ENCODE data around the gene TSPAN5. TPM values are rescaled to one million over a fixed set of nuclear protein-coding genes. Genes with fewer than 3 reads are reported as not detected.

The TSPAN5 gene
- total RNA-seq, 1 experiment from 2014 or later = 18.5 TPM

DNA sequence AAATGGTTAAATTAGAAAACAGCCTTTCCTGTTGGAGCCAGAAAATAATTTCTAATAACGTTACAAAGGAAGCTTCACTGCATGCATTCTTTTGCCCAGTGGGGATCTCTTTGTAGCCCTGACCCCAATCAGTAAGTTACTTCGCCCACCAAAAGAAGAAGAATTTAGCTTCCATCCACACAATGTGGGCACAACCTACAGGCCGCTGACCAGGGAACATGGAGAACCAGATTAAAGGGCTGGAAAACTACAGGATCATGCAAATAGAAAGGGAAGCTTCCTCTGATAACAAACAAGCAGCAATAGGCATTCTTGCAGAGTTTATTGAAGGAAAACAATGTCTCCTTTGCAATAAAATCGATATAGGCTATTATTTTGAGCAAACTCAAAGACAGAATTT lies 21.3 kb upstream of the TSPAN5 start:
- TF ChIP-seq, protein P1, sequence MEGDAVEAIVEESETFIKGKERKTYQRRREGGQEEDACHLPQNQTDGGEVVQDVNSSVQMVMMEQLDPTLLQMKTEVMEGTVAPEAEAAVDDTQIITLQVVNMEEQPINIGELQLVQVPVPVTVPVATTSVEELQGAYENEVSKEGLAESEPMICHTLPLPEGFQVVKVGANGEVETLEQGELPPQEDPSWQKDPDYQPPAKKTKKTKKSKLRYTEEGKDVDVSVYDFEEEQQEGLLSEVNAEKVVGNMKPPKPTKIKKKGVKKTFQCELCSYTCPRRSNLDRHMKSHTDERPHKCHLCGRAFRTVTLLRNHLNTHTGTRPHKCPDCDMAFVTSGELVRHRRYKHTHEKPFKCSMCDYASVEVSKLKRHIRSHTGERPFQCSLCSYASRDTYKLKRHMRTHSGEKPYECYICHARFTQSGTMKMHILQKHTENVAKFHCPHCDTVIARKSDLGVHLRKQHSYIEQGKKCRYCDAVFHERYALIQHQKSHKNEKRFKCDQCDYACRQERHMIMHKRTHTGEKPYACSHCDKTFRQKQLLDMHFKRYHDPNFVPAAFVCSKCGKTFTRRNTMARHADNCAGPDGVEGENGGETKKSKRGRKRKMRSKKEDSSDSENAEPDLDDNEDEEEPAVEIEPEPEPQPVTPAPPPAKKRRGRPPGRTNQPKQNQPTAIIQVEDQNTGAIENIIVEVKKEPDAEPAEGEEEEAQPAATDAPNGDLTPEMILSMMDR (IDR thresholded peaks at IDR 0.05; ENCODE audit: unreplicated experiment) = no peak
- no peak overlapping the region for H3K4me3 Mint-ChIP-seq (ENCODE audit: unreplicated experiment)
- POLR2A ChIA-PET = interaction anchor here (1.0 kb wide), 1 partner anchor 22 kb away, joined by 3 read pairs; the partner anchor contains the start of gene TSPAN5
- peaks cover under 1% of the 10 kb centered on the region for H3K27me3 Mint-ChIP-seq (ENCODE audit: insufficient read depth, unreplicated experiment)
- no peaks in the 10 kb centered on the region for H3K4me1 Mint-ChIP-seq (ENCODE audit: insufficient read depth, unreplicated experiment)
- H3K36me3 Mint-ChIP-seq (ENCODE audit: insufficient read depth, unreplicated experiment) = no peaks in the 10 kb centered on the region
- BruUV-seq (replicated peaks) = no TSS peak
- CTCF ChIA-PET = no interaction called here
- H3K27ac Mint-ChIP-seq (ENCODE audit: low read depth, unreplicated experiment) = no peak overlapping the region
- no peaks in the 10 kb centered on the region for H3K9me3 Mint-ChIP-seq (ENCODE audit: unreplicated experiment)
- intact Hi-C loops (cut with micrococcal nuclease) = no loop called here
- DNase-seq (ENCODE audit: unreplicated experiment) = no peak

DNA sequence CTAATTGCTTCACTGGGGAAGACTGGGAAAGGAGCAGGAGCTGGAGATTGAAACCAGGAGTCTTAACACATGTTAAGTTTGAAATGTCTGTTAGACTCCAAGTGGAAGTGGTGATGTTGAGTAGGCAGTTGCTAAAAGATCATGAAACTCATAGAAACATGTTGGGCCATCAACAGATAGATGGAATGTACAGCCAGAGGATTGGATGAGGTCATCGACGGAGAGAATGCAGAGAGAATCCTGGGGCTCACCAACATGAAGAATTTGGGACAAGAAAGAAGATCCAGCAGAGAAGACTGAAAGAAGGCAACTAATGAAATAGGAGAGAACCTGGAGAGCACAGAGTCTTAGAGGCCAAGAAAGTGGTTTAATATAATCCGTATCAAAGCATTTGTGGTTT lies 19.4 kb upstream of the TSPAN5 start:
- no peaks in the 10 kb centered on the region for H3K4me1 Mint-ChIP-seq (ENCODE audit: insufficient read depth, unreplicated experiment)
- POLR2A ChIA-PET = interaction anchor here (0.6 kb wide), 1 partner anchor 51 kb away, joined by 3 read pairs; no protein-coding TSS in a partner anchor
- CTCF ChIA-PET = interaction anchor here (0.6 kb wide), 1 partner anchor 211 kb away, joined by 3 read pairs; no protein-coding TSS in a partner anchor
- peaks cover 11% of the 10 kb centered on the region for H3K27me3 Mint-ChIP-seq (ENCODE audit: insufficient read depth, unreplicated experiment)
- no peaks in the 10 kb centered on the region for H3K9me3 Mint-ChIP-seq (ENCODE audit: unreplicated experiment)
- TF ChIP-seq, protein P1 (IDR thresholded peaks at IDR 0.05; ENCODE audit: unreplicated experiment) = no peak
- intact Hi-C loops (cut with micrococcal nuclease) = no loop called here
- DNase-seq (ENCODE audit: unreplicated experiment) = no peak
- no TSS peak for BruUV-seq (replicated peaks)
- H3K36me3 Mint-ChIP-seq (ENCODE audit: insufficient read depth, unreplicated experiment) = no peaks in the 10 kb centered on the region
- no peak overlapping the region for H3K4me3 Mint-ChIP-seq (ENCODE audit: unreplicated experiment)
- no peak overlapping the region for H3K27ac Mint-ChIP-seq (ENCODE audit: low read depth, unreplicated experiment)

DNA sequence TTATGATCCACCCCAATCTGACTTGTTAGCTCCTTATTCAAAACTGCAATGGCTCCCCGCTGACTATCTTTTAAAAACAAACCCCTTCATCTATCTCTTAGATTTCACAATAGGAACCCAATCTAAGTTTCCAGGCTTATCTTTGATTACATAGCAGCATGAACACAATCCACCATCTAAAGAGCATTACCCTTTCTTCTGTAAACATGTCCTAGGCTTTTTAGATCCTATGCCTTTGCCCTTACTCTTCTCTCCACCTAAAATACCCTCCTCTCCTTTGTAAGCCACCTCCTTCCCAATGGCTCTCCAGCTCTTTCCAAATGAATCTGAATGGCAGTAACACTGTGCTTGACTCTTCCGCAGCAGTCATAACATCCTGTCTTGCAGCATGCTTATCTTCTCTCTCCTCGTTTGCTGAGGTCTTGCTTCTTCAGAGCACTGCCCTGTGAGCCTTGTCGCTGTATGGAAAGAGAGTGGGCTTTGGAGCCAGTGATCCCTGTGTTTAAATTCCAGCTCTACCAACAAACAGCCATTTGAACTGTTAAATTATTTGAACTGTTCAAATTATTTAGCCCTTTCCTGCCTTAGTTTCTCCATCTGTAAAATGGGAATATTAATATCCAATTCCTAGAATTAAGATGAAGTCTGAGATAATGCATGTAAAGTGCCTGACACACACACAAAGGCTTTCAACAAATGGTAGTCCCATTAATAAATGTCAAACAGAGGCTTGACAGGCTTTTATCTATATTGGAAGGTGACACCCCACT lies 16.2 kb upstream of the TSPAN5 start:
- TF ChIP-seq, protein P1 (IDR thresholded peaks at IDR 0.05; ENCODE audit: unreplicated experiment) = no peak
- H3K27me3 Mint-ChIP-seq (ENCODE audit: insufficient read depth, unreplicated experiment) = peaks cover 11% of the 10 kb centered on the region
- H3K4me3 Mint-ChIP-seq (ENCODE audit: unreplicated experiment) = no peak overlapping the region
- no peaks in the 10 kb centered on the region for H3K36me3 Mint-ChIP-seq (ENCODE audit: insufficient read depth, unreplicated experiment)
- no peaks in the 10 kb centered on the region for H3K9me3 Mint-ChIP-seq (ENCODE audit: unreplicated experiment)
- BruUV-seq (replicated peaks) = no TSS peak
- ChIA-PET CTCF (interaction anchor here (0.7 kb wide), 2 partner anchors 11 to 487 kb away, joined by 3 to 4 read pairs; no protein-coding TSS in a partner anchor), POLR2A (interaction anchor here (0.6 to 0.7 kb wide), 2 partner anchors 253 to 414 kb away, joined by 3 read pairs; no protein-coding TSS in a partner anchor)
- H3K4me1 Mint-ChIP-seq (ENCODE audit: insufficient read depth, unreplicated experiment) = no peaks in the 10 kb centered on the region
- no peak overlapping the region for H3K27ac Mint-ChIP-seq (ENCODE audit: low read depth, unreplicated experiment)
- intact Hi-C loops (cut with micrococcal nuclease) = loop anchor here (5.0 kb wide), 1 partner anchor 522 kb away; no protein-coding TSS in a partner anchor
- DNase-seq (ENCODE audit: unreplicated experiment) = no peak

DNA sequence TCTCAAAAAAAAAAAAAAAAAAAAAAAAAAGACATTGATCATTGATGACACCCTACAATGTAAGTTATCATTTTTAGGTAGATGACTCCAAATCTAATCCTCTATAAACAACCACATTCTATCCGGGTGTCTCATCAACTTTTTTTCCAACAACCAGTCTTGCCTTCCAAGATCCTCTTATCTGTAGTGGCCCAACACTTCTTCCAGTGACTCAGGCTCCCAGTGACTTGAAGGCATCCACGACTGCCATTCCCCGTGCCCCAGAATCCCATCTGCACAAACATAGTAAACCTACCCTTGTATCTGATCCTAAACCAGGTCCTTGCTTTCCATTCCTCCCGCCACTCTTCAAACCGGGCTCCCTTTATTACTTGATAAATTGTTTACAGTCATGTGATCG lies 15.6 kb upstream of the TSPAN5 start:
- no TSS peak for BruUV-seq (replicated peaks)

More for the DNA sequence above, 15.6 kb upstream of the TSPAN5 start:
- intact Hi-C loops (cut with micrococcal nuclease) = loop anchor here (5.0 kb wide), 1 partner anchor 522 kb away; no protein-coding TSS in a partner anchor
- no peak overlapping the region for H3K27ac Mint-ChIP-seq (ENCODE audit: low read depth, unreplicated experiment)
- no peaks in the 10 kb centered on the region for H3K4me1 Mint-ChIP-seq (ENCODE audit: insufficient read depth, unreplicated experiment)
- H3K9me3 Mint-ChIP-seq (ENCODE audit: unreplicated experiment) = no peaks in the 10 kb centered on the region
- ChIA-PET CTCF (interaction anchor here (0.7 kb wide), 1 partner anchor 84 kb away, joined by 3 read pairs; no protein-coding TSS in a partner anchor), POLR2A (interaction anchor here (0.6 kb wide), 1 partner anchor 414 kb away, joined by 3 read pairs; no protein-coding TSS in a partner anchor)
- H3K4me3 Mint-ChIP-seq (ENCODE audit: unreplicated experiment) = no peak overlapping the region
- H3K27me3 Mint-ChIP-seq (ENCODE audit: insufficient read depth, unreplicated experiment) = peaks cover 11% of the 10 kb centered on the region
- no peaks in the 10 kb centered on the region for H3K36me3 Mint-ChIP-seq (ENCODE audit: insufficient read depth, unreplicated experiment)
- DNase-seq (ENCODE audit: unreplicated experiment) = no peak
- TF ChIP-seq, protein P1 (IDR thresholded peaks at IDR 0.05; ENCODE audit: unreplicated experiment) = no peak

Data from MCF 10A (cell line).